SK-N-MC (cell line): ENCODE data around the gene ZNF646.

Source experiments
- DNase-seq: peaks from one replicate; pipeline ENCODE4 v3.0.0-alpha.2; 2011; ENCODE audit warnings: low read depth, low spot score
- H3K27ac ChIP-seq: fragments of 200-600 bp; sonication (generic); 2 replicates; pipeline ENCODE4 v1.5.1; 2016; ENCODE audit warnings: mixed run types
- H3K36me3 ChIP-seq: fragments of 200-600 bp; sonication (generic); 2 replicates; pipeline ENCODE4 v1.6.1; 2017; ENCODE audit warnings: antibody characterized with exemption, low read length, mixed read lengths; ENCODE audit not compliant: insufficient read depth
- H3K4me3 ChIP-seq: fragments of 200-600 bp; sonication (generic); 2 replicates; pipeline ENCODE4 v1.5.1; 2016
- H3K9ac ChIP-seq: fragments of 200-600 bp; sonication (generic); 2 replicates; pipeline ENCODE4 v1.8.0; 2017; ENCODE audit warnings: mixed run types, mixed read lengths; ENCODE audit not compliant: insufficient read length
- H3K9me3 ChIP-seq: fragments of 200-600 bp; sonication (generic); 2 replicates; pipeline ENCODE4 v1.6.1; 2017; ENCODE audit warnings: low read depth, mild to moderate bottlenecking, antibody characterized with exemption, low read length, moderate library complexity, mixed read lengths
- EZH2 ChIP-seq: fragments of 200-600 bp; sonication (generic); IDR thresholded peaks from one replicate; pipeline ENCODE4 v1.6.1; 2017; ENCODE audit warnings: antibody characterized with exemption
- FOXP2 ChIP-seq: optimal IDR thresholded peaks from 2 replicates; pipeline ENCODE3; 2011; ENCODE audit warnings: mild to moderate bottlenecking, moderate library complexity; ENCODE audit not compliant: insufficient read depth; ENCODE audit errors: extremely low read length, control extremely low read depth
- POLR2AphosphoS5 ChIP-seq: IDR thresholded peaks from 2 replicates; pipeline ENCODE4 v1.6.1; 2012; ENCODE audit warnings: mild to moderate bottlenecking, low read depth, low read length, borderline replicate concordance

ZNF646 gene, protein sequence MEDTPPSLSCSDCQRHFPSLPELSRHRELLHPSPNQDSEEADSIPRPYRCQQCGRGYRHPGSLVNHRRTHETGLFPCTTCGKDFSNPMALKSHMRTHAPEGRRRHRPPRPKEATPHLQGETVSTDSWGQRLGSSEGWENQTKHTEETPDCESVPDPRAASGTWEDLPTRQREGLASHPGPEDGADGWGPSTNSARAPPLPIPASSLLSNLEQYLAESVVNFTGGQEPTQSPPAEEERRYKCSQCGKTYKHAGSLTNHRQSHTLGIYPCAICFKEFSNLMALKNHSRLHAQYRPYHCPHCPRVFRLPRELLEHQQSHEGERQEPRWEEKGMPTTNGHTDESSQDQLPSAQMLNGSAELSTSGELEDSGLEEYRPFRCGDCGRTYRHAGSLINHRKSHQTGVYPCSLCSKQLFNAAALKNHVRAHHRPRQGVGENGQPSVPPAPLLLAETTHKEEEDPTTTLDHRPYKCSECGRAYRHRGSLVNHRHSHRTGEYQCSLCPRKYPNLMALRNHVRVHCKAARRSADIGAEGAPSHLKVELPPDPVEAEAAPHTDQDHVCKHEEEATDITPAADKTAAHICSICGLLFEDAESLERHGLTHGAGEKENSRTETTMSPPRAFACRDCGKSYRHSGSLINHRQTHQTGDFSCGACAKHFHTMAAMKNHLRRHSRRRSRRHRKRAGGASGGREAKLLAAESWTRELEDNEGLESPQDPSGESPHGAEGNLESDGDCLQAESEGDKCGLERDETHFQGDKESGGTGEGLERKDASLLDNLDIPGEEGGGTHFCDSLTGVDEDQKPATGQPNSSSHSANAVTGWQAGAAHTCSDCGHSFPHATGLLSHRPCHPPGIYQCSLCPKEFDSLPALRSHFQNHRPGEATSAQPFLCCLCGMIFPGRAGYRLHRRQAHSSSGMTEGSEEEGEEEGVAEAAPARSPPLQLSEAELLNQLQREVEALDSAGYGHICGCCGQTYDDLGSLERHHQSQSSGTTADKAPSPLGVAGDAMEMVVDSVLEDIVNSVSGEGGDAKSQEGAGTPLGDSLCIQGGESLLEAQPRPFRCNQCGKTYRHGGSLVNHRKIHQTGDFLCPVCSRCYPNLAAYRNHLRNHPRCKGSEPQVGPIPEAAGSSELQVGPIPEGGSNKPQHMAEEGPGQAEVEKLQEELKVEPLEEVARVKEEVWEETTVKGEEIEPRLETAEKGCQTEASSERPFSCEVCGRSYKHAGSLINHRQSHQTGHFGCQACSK (N-terminal part only)

DNA sequence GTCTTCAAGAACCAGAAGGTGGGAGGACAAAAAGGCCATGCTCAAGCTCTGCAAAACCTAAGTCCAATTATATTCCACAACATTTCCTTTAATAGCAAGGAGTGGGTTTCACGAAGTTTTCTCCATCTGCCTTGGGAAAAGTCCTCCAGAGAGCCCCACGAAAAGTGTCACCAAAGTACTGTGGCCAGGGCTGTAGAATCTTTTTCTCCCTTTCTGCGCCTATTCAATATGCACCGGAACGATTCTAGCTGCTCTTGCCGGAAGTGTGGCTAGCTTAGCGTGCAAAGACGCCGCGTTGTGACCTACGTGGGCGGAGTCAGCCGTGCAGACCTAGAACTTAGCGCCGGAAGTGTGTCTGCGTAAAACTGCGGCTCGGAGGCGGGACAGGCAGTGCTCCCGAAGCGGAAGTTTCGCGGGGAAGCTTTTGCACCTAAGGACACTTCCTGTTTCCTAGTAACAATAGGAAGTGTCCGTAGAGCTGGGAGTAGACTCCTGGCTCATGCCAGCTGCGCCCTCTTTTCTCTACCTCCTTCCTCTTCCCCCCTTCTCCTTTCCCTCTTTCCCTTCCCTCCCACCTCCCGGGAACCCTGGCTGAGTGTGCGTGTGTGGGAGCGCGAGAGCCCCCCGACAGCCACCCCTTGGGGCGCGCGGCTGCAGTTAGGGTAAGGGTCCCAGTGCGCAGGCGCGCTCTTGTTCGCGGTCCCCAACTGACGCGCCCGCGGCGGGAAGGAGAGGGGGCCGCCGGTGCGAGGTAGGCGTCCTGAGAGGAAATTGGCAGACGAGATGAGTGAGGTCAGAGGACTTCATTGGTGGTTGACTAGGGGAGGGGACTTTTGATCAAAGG is at the start of gene ZNF646, which contains the start of gene ZNF668:
ZNF646 (plus strand) TSS at position 453 of the 844 bp plus-strand sequence. CDS start 1,903 bp downstream, outside the sequence.
ZNF668 (minus strand) TSS at position 271 of the 844 bp plus-strand sequence. CDS start 9,781 bp downstream, outside the sequence.
- Histone ChIP-seq H3K4me3 (peak within 1 kb of the TSS; percentile 96), H3K27ac (peak within 1 kb of the TSS; percentile 92), H3K9me3 (no peaks in the 10 kb centered on the region), H3K9ac (peak within 1 kb of the TSS; percentile 99), H3K36me3 (peaks cover 30% of the 10 kb centered on the region; the same call in 1 of the 2 replicates)
- DNase-seq, result peak; percentile 99
- peak; percentile 91 for TF ChIP-seq POLR2AphosphoS5
- no peak for TF ChIP-seq EZH2

DNA sequence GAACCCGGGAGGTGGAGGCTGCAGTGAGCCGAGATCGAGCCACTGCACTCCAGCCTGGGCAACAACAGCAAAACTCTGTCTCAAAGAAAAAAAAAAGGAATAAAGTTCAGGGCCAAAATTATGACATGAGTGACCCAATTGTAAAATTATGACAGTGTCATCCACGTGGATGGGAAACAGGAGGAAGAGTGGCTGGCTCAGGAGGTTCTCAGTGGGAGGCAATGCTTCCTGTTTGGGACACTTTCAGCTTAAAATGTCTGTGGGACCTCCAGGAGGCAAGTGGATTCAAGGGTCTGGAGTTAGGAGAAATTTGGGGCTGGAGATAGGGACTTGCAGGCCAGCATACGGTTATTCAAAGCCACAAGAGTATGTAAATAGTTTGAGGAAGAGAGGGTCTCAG is 48.9 kb upstream of the ZNF646 start:
- H3K9me3 ChIP-seq, result no peaks in the 10 kb centered on the region
- H3K4me3 ChIP-seq, result no peak overlapping the region
- no peaks in the 10 kb centered on the region for H3K36me3 ChIP-seq
- no peak overlapping the region for H3K27ac ChIP-seq
- H3K9ac ChIP-seq, result no peak overlapping the region
- DNase-seq, result no peak
- TF ChIP-seq POLR2AphosphoS5 (no peak), EZH2 (no peak), FOXP2 (no peak)

DNA sequence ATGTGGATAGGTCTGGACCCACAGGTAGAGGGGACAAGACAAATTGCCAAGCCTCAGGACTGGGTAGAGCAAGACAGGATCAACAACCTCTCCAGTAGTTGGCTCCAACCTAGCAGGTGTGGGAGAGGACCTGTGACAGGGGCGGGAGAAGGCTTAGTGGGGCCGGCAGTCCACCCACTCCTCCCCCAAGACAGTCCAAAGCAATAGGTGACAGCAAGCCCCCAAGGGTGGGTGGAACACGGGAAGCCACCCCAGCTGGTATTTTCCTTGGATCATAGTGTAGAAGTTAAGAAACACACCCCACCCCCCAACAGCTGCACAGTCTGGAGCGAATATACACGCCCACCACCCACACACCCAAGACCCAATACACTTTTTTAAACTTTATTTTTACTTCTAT is 45.0 kb upstream of the ZNF646 start:
- Histone ChIP-seq H3K9me3 (no peaks in the 10 kb centered on the region), H3K4me3 (no peak overlapping the region), H3K36me3 (no peaks in the 10 kb centered on the region), H3K27ac (no peak overlapping the region), H3K9ac (no peak overlapping the region)
- TF ChIP-seq POLR2AphosphoS5, result no peak
- no peak for TF ChIP-seq FOXP2
- TF ChIP-seq EZH2, result no peak
- no peak for DNase-seq

DNA sequence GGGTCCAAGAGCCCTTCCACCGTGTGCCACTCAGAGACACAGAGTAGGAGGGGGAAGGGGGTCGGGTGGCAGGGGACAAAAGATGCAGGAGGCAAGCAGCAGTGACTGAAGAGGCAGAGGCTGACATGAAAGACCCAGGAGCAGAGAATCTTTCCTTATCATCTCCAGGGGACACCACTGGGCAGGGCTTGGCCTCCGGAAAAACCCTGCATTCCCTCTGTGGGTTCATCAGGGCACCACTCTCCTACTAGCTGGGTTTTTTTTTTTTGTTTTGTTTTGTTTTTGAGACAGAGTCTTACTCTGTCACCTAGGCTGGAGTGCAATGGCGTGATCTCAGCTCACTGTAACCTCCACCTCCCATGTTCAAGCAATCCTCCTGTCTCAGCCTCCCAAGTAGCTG is 42.9 kb upstream of the ZNF646 start:
- DNase-seq, result no peak
- TF ChIP-seq FOXP2 (no peak), POLR2AphosphoS5 (no peak), EZH2 (no peak)
- Histone ChIP-seq H3K9me3 (no peaks in the 10 kb centered on the region), H3K27ac (no peak overlapping the region), H3K36me3 (no peaks in the 10 kb centered on the region), H3K4me3 (no peak overlapping the region), H3K9ac (no peak overlapping the region)

DNA sequence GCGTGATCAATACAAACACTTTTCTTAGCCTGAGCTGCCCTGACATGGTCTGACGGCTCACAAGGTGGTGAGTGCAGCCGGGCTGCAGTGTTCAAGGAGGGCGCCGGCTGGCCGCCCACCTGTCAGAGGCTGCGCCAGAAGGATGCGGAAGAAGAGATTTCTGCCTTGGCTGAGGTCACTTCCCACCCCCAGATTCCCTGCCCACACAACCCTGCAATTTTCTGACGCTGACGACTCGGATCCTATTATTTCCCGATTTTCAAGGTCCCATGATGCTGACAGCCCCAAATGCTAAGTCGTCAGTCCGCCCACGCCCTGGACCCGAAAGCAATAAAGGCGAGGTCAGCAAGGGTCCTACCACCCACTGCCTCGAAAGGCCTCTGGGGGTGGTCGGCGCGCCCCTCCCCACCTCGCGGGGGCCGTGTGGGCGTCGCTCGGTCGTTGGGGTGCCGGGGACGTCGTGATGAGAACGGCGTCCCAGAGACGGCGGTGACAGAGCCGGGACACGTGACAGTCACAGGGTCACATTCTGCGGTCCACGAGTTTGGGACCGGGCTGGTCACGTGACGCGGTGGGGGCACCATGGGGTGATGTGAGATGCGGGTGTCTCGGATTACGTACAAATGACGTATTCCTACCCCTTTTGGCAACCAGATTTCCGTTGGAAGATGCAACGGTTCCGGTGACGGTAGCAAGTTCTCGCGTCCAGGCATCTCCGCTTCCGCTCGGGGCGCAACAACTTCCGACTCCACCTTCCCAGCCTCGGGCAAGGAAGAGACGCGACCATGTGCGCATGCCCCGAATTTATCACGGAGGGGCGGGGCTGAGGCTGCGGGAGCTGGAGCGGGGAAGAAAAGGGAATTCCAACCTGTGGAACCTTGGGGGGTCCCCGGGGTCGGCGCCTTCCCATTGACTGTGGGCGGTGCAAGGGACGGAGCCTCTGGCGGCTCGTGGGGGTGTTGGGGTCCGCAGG is 41.2 kb upstream of the ZNF646 start, which contains the start of gene STX4:
STX4 (plus strand) TSS at position 823 of the 973 bp plus-strand sequence. CDS start 248 bp downstream, outside the sequence.
- TF ChIP-seq POLR2AphosphoS5, result peak; percentile 44; the same call in 1 of the 2 replicates
- no peak for TF ChIP-seq EZH2
- peak; percentile 72 for DNase-seq
- no peaks in the 10 kb centered on the region for H3K36me3 ChIP-seq
- no peaks in the 10 kb centered on the region for H3K9me3 ChIP-seq
- H3K27ac ChIP-seq, result peak within 1 kb of the TSS; percentile 67; the same call in 1 of the 2 replicates
- H3K9ac ChIP-seq, result peak within 1 kb of the TSS; percentile 81
- peak within 1 kb of the TSS; percentile 88 for H3K4me3 ChIP-seq

DNA sequence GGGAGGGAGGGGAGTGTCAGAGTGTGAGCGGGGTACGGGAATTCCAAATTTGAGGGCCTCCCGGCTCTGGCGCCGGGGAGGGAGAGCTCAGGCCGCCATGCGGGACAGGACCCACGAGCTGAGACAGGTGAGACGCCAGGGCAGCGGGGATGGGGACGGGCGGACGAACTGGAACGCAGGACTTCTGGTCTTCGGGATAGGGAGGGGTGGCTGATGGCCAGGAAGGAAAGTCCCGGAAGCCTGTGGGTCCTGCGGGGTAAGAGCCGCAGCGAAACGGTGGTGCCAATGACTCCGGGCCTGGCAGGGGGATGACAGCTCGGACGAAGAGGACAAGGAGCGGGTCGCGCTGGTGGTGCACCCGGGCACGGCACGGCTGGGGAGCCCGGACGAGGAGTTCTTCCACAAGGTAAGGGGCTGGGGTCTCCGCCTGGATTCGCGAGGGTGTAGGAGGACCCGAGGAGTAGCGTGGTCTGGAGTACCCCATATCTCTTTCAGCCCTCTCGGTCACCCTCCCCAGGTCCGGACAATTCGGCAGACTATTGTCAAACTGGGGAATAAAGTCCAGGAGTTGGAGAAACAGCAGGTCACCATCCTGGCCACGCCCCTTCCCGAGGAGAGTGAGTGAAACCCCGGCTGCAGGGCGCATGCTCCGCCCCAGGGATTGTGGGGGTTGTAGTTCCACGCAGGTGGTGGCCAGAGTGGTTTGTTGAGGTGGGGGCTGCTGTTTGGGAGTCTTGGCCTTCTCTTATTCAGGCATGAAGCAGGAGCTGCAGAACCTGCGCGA is 40.3 kb upstream of the ZNF646 start:
- Histone ChIP-seq H3K27ac (no peak overlapping the region), H3K9me3 (no peaks in the 10 kb centered on the region), H3K9ac (peak overlapping the region; percentile 76), H3K36me3 (no peaks in the 10 kb centered on the region), H3K4me3 (peak overlapping the region; percentile 88)
- peak; percentile 16 for DNase-seq
- TF ChIP-seq FOXP2, result no peak
- no peak for TF ChIP-seq EZH2
- no peak for TF ChIP-seq POLR2AphosphoS5
